ENCODE data around the gene HGD. TPM values are rescaled to one million over a fixed set of nuclear protein-coding genes. Genes with fewer than 3 reads are reported as not detected.

HGD gene
- total RNA-seq, 1 donor from 2014 or later, result not detected

DNA sequence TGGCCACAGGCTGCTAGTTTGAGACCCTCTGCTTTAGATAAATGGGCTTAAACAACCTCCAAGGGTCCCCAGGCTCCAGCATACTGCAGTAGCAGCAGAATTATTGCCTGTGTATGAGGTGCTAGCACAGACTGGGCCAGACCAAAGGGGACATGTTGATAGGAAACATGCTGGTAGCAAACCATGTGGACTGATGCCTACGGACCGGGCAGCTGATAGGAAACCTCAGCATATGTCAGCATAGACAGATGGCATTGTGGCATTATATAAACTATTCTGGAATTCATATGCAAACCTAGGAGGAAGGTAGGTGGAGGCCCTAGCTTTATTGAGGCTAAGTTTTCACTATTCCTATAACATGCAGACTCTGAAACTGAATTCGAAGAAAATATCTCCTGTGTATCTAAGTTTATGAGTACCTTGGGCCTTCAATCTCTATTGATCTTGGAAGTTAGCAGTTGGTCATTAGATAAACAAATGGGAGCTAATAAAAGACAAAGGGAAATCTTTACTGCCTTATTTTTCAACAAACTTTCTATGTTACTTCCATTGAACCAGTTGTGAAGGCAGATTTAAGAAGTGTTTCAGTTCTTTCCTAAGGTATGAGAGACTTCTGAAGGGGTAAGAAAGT lies 1.7 kb upstream of the HGD start:
- no peak overlapping the region for H3K27ac Mint-ChIP-seq (ENCODE audit: unreplicated experiment)
- no peak overlapping the region for H3K4me3 Mint-ChIP-seq (ENCODE audit: unreplicated experiment)
- peaks cover 4% of the 10 kb centered on the region for H3K36me3 Mint-ChIP-seq (ENCODE audit: low read depth, unreplicated experiment)
- DNase-seq (ENCODE audit: low spot score), result no peak
- peaks cover 3% of the 10 kb centered on the region for H3K27me3 Mint-ChIP-seq (ENCODE audit: unreplicated experiment)
- peaks cover 3% of the 10 kb centered on the region for H3K4me1 Mint-ChIP-seq (ENCODE audit: unreplicated experiment)
- TF ChIP-seq, protein P1, sequence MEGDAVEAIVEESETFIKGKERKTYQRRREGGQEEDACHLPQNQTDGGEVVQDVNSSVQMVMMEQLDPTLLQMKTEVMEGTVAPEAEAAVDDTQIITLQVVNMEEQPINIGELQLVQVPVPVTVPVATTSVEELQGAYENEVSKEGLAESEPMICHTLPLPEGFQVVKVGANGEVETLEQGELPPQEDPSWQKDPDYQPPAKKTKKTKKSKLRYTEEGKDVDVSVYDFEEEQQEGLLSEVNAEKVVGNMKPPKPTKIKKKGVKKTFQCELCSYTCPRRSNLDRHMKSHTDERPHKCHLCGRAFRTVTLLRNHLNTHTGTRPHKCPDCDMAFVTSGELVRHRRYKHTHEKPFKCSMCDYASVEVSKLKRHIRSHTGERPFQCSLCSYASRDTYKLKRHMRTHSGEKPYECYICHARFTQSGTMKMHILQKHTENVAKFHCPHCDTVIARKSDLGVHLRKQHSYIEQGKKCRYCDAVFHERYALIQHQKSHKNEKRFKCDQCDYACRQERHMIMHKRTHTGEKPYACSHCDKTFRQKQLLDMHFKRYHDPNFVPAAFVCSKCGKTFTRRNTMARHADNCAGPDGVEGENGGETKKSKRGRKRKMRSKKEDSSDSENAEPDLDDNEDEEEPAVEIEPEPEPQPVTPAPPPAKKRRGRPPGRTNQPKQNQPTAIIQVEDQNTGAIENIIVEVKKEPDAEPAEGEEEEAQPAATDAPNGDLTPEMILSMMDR (IDR thresholded peaks at IDR 0.05; ENCODE audit: unreplicated experiment), result no peak
- H3K9me3 Mint-ChIP-seq (ENCODE audit: unreplicated experiment), result peaks cover 6% of the 10 kb centered on the region

DNA sequence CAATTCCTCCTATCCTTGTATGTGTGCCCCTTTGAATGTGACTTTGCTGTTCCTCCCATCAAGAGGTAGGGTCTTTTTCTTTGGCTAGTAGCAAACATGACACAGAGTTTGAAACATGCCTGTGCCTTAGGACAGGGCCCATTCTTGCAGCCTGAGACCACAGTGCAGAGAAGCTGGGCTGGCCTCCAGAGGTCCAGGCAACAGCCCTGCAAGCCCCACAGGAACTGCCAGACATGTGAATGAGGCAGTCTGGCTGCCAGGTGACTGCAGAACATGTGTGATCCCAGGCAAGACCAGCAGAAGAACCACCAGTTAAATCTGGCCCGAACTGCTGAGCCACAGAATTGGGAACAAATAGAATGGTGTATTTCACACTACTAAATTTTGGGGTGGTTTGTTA lies 1.2 kb upstream of the HGD start:
- TF ChIP-seq, protein P1 (IDR thresholded peaks at IDR 0.05; ENCODE audit: unreplicated experiment), result no peak
- Mint-ChIP-seq H3K27ac (ENCODE audit: unreplicated experiment) (no peak overlapping the region), H3K27me3 (ENCODE audit: unreplicated experiment) (peaks cover 3% of the 10 kb centered on the region), H3K4me1 (ENCODE audit: unreplicated experiment) (peaks cover 6% of the 10 kb centered on the region), H3K4me3 (ENCODE audit: unreplicated experiment) (no peak overlapping the region), H3K36me3 (ENCODE audit: low read depth, unreplicated experiment) (peaks cover 4% of the 10 kb centered on the region), H3K9me3 (ENCODE audit: unreplicated experiment) (peaks cover 6% of the 10 kb centered on the region)
- DNase-seq (ENCODE audit: low spot score), result no peak

DNA sequence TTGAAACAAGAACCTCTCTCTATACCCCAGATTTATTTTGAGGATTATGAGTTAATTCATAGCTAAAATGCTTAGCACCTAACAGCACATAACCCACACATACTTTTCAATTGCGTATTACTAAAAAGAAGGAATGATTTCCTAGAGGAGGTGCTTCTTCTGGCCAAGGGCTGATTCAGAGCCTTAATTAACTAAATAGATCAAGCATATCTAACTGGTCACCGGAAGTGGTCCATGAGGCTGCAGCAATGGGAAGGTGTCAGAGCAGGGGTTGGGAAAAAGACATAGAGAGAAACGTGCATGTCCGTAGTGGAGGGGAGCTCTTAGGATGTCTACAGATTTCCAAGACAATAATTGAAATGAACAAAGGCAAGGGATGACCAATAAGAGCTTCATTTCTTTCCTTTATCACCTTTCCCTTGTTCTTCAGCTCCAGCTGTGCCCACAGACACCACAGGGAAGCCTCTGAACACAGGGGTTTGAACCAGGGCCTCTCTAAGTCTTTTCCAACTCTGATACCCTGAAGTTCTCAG lies 467 bp downstream of the HGD start:
- Mint-ChIP-seq H3K4me3 (ENCODE audit: unreplicated experiment) (no peak overlapping the region), H3K4me1 (ENCODE audit: unreplicated experiment) (peaks cover 9% of the 10 kb centered on the region)

DNA sequence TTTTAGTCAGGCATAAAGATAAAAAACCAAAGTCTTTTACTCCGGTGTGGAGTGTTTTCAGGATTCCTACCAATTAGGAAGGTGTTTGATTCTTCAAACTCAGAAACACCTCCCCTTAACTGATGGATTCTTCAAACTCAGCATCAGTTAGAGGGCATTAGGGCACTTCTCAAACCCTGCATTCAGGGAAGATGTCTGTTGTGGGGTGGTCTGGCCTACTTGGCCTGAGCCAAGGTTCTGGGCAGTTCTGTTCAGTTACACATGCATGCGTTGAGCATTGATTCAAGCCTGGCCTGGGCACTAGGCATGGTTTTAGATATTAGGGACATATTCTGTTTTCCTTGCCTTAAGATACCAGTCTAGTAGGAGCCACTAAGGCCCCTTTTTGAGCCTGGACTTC lies 1.0 kb downstream of the HGD start:
- no peak overlapping the region for H3K27ac Mint-ChIP-seq (ENCODE audit: unreplicated experiment)
- peaks cover 9% of the 10 kb centered on the region for H3K4me1 Mint-ChIP-seq (ENCODE audit: unreplicated experiment)
- H3K36me3 Mint-ChIP-seq (ENCODE audit: low read depth, unreplicated experiment), result peaks cover 7% of the 10 kb centered on the region
- no peak overlapping the region for H3K4me3 Mint-ChIP-seq (ENCODE audit: unreplicated experiment)
- TF ChIP-seq, protein P1 (IDR thresholded peaks at IDR 0.05; ENCODE audit: unreplicated experiment), result no peak
- peaks cover 3% of the 10 kb centered on the region for H3K27me3 Mint-ChIP-seq (ENCODE audit: unreplicated experiment)
- DNase-seq (ENCODE audit: low spot score), result no peak
- peaks cover 6% of the 10 kb centered on the region for H3K9me3 Mint-ChIP-seq (ENCODE audit: unreplicated experiment)

More for the DNA sequence above, 467 bp downstream of the HGD start:
- no peak for DNase-seq (ENCODE audit: low spot score)
- peaks cover 3% of the 10 kb centered on the region for H3K27me3 Mint-ChIP-seq (ENCODE audit: unreplicated experiment)
- TF ChIP-seq, protein P1 (IDR thresholded peaks at IDR 0.05; ENCODE audit: unreplicated experiment), result no peak
- H3K36me3 Mint-ChIP-seq (ENCODE audit: low read depth, unreplicated experiment), result peaks cover 7% of the 10 kb centered on the region
- H3K9me3 Mint-ChIP-seq (ENCODE audit: unreplicated experiment), result peaks cover 6% of the 10 kb centered on the region
- no peak overlapping the region for H3K27ac Mint-ChIP-seq (ENCODE audit: unreplicated experiment)

DNA sequence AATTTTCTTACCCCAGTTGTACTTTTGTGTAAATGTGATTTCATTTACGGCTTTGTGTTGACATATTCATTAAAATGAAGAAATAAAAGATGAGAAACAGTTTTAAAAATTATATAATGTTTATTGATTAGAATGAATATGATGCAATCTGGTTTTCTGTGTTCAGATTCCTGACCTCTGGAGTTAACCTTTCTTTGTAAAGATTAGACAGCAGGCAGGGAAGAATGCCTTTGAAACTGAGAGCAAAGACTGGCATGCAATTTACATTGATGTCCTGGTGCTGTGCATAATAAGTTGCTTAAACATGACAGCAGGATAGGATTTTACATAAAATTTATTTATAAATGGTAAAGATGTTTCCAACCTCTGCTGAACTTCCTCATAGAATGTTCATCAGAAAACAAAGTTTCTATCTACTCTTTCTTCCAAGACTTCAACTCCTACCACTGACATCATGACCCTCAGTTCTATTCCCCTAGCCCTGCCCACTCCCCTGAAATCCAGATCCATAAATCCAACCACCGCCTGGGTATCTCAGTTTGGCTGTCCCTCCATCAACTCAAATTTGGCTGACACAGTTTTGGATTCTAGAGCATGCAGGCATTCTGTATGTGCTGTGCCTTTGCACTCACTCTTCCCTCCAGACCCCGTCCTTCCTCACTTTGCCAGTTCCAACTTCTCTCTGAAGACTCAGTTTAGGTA lies 1.7 kb downstream of the HGD start:
- H3K4me1 Mint-ChIP-seq (ENCODE audit: unreplicated experiment), result peaks cover 9% of the 10 kb centered on the region
- H3K27ac Mint-ChIP-seq (ENCODE audit: unreplicated experiment), result no peak overlapping the region
- TF ChIP-seq, protein P1 (IDR thresholded peaks at IDR 0.05; ENCODE audit: unreplicated experiment), result no peak
- H3K27me3 Mint-ChIP-seq (ENCODE audit: unreplicated experiment), result peaks cover 3% of the 10 kb centered on the region
- H3K4me3 Mint-ChIP-seq (ENCODE audit: unreplicated experiment), result no peak overlapping the region
- H3K36me3 Mint-ChIP-seq (ENCODE audit: low read depth, unreplicated experiment), result peaks cover 7% of the 10 kb centered on the region
- H3K9me3 Mint-ChIP-seq (ENCODE audit: unreplicated experiment), result peaks cover 6% of the 10 kb centered on the region
- no peak for DNase-seq (ENCODE audit: low spot score)

All from endothelial cell (in vitro differentiated cells).